Measurements from ENCODE around the gene PPHLN1.
"Not testable (repeated sequence)": the region's sequence is repeated elsewhere in the genome, so short reads cannot be mapped to it uniquely, and the experiment has no call there.

PPHLN1 gene

DNA sequence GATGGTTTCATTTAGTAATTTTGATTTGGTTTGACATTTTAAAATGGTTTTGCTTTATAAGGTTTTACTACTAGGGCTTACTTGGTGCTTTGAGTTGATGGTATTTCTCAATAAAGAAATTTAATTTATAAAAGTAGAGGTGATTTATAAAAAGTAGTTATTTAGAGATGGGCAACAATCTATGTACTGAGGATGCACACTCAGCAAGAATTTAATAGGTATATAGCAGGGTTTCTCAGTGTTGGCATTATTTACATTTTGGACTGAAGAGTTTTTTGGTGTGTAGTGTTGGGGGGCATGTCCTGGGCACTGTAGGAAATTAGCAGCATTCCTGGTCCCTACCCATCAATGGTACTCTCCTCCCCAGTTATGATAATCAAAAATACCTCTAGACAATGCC lies 47.7 kb downstream of the PPHLN1 start:
- Histone ChIP-seq H3K36me3 (ENCODE audit: insufficient read depth, low read length) (peaks cover 22% of the 10 kb centered on the region), H3K27ac (ENCODE audit: low read depth, low read length) (no peak overlapping the region), H3K9me3 (ENCODE audit: insufficient read depth, low read depth, low read length) (no peaks in the 10 kb centered on the region), H3K9ac (ENCODE audit: low read depth, low read length) (no peak overlapping the region), H3K27me3 (ENCODE audit: insufficient read depth, low read length) (no peaks in the 10 kb centered on the region), H3K4me1 (ENCODE audit: insufficient read depth, low read length) (peaks cover 20% of the 10 kb centered on the region), H3K4me3 (ENCODE audit: low read length) (no peak overlapping the region)

DNA sequence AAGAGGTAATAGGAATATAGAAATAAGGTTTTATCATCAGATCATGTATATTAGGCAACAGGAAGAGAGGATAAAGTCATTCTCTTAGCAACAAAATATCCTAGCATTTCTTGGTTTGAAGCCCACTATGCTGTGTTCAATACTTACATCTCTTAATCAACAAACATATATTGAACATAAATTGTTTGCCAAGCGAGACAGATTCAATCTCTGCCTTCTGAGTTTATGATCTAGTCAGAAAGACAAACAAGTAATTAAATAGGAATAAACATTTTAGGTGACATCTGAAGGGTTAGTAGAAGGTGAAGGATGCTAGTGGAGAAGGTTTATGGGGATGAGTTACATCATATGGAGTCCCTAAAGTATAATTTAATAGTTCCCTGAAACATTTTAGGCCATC lies 54.8 kb downstream of the PPHLN1 start:
- H3K27me3 ChIP-seq (ENCODE audit: insufficient read depth, low read length), result no peaks in the 10 kb centered on the region
- no peak overlapping the region for H3K9ac ChIP-seq (ENCODE audit: low read depth, low read length)
- no peak overlapping the region for H3K4me3 ChIP-seq (ENCODE audit: low read length)
- 100% methylated on average over 1 of the region's 1 CpG for WGBS
- H3K27ac ChIP-seq (ENCODE audit: low read depth, low read length), result no peak overlapping the region
- peaks cover 27% of the 10 kb centered on the region for H3K4me1 ChIP-seq (ENCODE audit: insufficient read depth, low read length)
- peaks cover 14% of the 10 kb centered on the region for H3K36me3 ChIP-seq (ENCODE audit: insufficient read depth, low read length)
- no peaks in the 10 kb centered on the region for H3K9me3 ChIP-seq (ENCODE audit: insufficient read depth, low read depth, low read length)

DNA sequence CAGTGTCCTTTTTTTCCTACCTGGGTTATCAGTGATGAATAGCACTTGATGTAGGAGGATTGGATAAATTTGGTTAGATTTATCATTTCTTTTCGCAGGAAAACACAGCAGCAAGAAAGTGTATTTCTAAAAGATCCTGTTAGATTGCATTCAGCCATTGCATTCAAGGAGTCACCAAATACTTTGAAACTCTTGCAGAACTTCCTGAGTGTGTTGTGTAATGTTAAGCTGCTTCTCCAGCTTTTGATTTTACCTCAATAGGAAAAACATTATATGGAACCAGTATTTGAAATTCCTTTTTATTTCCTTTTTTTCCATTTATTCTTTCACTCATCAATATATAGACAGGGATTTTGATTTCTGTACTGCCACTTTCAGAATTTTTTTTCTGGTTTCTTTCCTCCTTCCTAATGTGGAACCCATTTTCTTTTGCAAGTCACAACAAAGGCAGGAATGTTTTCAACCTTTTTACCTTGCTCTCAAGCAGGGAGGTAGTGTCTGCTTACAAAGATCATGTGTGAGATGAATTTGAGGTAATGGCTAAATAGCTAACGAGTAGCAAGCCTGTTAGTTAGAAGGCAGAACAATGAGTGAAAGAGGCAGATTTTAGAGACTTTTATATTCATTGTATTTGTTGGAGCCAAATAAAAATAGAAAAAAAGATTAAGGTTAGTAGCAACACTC lies 56.2 kb downstream of the PPHLN1 start:
- Histone ChIP-seq H3K27ac (ENCODE audit: low read depth, low read length) (peak overlapping the region; percentile 31), H3K4me3 (ENCODE audit: low read length) (no peak overlapping the region), H3K9me3 (ENCODE audit: insufficient read depth, low read depth, low read length) (no peaks in the 10 kb centered on the region), H3K36me3 (ENCODE audit: insufficient read depth, low read length) (peaks cover 7% of the 10 kb centered on the region; the same call in 1 of the 2 replicates), H3K9ac (ENCODE audit: low read depth, low read length) (no peak overlapping the region), H3K4me1 (ENCODE audit: insufficient read depth, low read length) (peaks cover 27% of the 10 kb centered on the region), H3K27me3 (ENCODE audit: insufficient read depth, low read length) (no peaks in the 10 kb centered on the region)
- 86% methylated on average over 2 of the region's 2 CpGs for WGBS

DNA sequence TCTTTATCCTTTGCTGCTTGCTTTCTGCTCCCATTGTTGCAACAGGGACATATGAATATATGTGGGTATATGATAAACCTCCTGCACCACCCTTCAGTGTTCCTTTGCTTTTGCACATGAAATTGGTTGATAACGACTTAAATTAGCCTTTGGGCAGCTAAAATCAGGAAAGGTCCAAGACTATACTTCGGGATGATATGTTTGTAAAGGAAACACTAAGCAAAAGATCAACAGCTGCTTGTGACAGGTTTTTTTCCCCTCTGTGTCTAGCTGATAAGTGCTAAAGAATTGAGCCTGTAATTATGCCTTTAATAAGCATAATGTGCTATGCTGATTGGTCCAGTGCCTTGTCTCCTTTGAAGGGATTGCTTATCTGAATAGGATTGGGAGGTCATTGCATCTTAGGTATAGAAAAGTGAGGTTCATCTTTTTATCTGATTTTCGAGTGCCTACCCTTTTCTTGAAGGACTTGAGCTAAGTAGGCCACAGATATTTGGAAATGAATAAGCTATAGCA lies 59.4 kb downstream of the PPHLN1 start:
- Histone ChIP-seq H3K36me3 (ENCODE audit: insufficient read depth, low read length) (peaks cover 30% of the 10 kb centered on the region; the same call in 1 of the 2 replicates), H3K9me3 (ENCODE audit: insufficient read depth, low read depth, low read length) (no peaks in the 10 kb centered on the region), H3K9ac (ENCODE audit: low read depth, low read length) (no peak overlapping the region), H3K4me1 (ENCODE audit: insufficient read depth, low read length) (peaks cover 27% of the 10 kb centered on the region), H3K4me3 (ENCODE audit: low read length) (no peak overlapping the region), H3K27ac (ENCODE audit: low read depth, low read length) (no peak overlapping the region), H3K27me3 (ENCODE audit: insufficient read depth, low read length) (no peaks in the 10 kb centered on the region)
- 94% methylated on average over 3 of the region's 3 CpGs for WGBS

DNA sequence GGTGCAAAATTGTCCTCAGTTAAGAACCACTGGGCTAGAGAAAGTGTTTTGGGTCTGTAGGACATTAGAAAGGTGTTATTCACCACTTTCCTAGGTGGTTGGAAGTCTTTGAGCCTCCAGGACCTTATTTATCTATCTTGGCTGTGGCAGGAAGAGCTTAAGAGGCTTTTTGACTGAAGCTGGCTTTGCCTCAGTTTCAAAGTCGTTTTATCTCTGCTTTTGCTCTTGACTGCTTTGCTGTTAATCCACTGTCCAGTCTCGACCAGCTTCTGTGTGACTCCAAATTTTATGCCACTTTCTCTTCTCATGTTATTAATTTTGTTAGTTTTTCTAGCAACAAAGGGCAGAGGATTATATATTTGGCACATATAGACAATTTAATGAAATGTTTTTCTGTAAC lies 60.3 kb downstream of the PPHLN1 start:
- Histone ChIP-seq H3K27ac (ENCODE audit: low read depth, low read length) (no peak overlapping the region), H3K9me3 (ENCODE audit: insufficient read depth, low read depth, low read length) (no peaks in the 10 kb centered on the region), H3K9ac (ENCODE audit: low read depth, low read length) (no peak overlapping the region), H3K27me3 (ENCODE audit: insufficient read depth, low read length) (no peaks in the 10 kb centered on the region), H3K4me3 (ENCODE audit: low read length) (no peak overlapping the region), H3K4me1 (ENCODE audit: insufficient read depth, low read length) (peaks cover 19% of the 10 kb centered on the region), H3K36me3 (ENCODE audit: insufficient read depth, low read length) (peaks cover 32% of the 10 kb centered on the region; the same call in 1 of the 2 replicates)
- 83% methylated on average over 2 of the region's 2 CpGs for WGBS

DNA sequence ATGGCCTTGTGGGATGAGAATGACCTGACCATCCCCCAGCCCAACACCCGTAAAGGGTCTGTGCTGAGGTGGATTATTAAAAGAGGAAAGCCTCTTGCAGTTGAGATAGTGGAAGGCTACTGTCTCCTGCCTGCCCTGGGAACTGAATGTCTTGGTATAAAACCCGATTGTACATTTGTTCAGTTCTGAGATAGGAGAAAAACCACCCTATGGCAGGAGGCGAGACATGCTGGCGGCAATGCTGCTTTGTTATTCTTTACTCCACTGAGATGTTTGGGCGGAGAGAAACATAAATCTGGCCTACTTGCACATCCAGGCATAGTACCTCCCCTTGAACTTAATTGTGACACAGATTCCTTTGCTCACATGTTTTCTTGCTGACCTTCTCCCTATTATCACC lies 62.1 kb downstream of the PPHLN1 start:
- H3K27ac ChIP-seq (ENCODE audit: low read depth, low read length); H3K4me3 ChIP-seq (ENCODE audit: low read length); H3K27me3 ChIP-seq (ENCODE audit: insufficient read depth, low read length); H3K9me3 ChIP-seq (ENCODE audit: insufficient read depth, low read depth, low read length); H3K4me1 ChIP-seq (ENCODE audit: insufficient read depth, low read length); H3K9ac ChIP-seq (ENCODE audit: low read depth, low read length): not testable (repeated sequence)
- WGBS, result 98% methylated on average over 5 of the region's 5 CpGs
- H3K36me3 ChIP-seq (ENCODE audit: insufficient read depth, low read length), result peaks cover 35% of the 10 kb centered on the region

DNA sequence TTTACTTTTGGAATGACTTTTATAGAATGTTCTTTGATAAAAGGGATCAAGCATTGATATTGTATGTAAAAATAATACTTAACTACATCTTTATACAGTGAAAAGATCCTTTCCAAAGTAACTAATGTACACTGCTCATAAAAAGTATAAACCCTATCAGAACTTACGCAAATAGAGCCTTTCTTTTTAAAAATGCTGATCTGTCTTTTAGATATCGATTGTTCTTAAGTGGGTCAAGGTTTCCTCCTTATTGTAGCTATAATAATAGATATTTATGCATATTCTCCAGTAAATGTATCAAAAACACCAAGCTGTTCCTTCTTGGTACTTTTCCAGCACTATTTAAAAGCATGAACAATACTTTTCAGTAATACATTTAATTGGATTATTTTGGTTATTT lies 68.5 kb downstream of the PPHLN1 start:
- Histone ChIP-seq H3K36me3 (ENCODE audit: insufficient read depth, low read length) (peaks cover 49% of the 10 kb centered on the region), H3K27me3 (ENCODE audit: insufficient read depth, low read length) (no peaks in the 10 kb centered on the region), H3K9me3 (ENCODE audit: insufficient read depth, low read depth, low read length) (no peaks in the 10 kb centered on the region), H3K4me1 (ENCODE audit: insufficient read depth, low read length) (no peaks in the 10 kb centered on the region), H3K4me3 (ENCODE audit: low read length) (no peak overlapping the region), H3K9ac (ENCODE audit: low read depth, low read length) (no peak overlapping the region), H3K27ac (ENCODE audit: low read depth, low read length) (no peak overlapping the region)
- WGBS, result 100% methylated on average over 1 of the region's 2 CpGs

DNA sequence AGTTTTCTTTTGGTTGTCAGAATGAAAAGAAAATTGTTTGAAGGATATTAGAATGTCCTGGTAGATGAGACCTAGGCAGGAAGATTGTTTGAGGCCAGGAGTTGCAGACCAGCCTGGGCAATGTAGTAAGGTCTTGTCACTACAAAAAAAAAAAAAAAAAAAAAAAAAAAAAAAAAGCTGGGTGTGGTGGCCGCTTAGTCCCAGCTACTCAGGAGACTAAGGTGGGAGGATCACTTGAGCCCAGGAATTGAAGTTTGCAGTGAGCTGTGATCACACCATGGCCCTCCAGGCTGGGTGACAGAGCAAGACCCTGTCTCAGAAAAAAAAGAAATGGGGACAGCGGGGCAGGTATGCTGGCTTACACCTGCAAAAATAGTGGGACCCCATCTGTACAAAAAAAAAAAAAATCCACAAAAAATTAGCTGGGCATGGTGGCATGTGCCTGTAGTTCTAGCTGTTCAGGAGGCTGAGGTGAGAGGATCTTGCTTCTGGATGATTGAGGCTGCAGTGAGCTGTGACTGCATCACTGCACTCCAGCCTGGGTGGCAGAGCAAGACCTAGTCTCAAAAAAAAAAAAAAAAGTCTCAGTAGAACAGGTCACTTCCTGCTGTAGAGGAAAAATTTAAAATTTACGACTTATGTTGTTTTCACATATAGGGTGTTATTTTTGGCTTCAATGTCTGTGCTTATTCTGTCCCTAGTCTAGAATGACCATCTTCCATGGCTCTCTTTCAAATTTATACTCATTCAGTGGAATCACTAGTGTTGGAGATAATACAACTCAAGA lies 70.7 kb downstream of the PPHLN1 start:
- H3K27ac ChIP-seq (ENCODE audit: low read depth, low read length), result no peak overlapping the region
- H3K27me3 ChIP-seq (ENCODE audit: insufficient read depth, low read length), result no peaks in the 10 kb centered on the region
- peaks cover 58% of the 10 kb centered on the region for H3K36me3 ChIP-seq (ENCODE audit: insufficient read depth, low read length)

DNA sequence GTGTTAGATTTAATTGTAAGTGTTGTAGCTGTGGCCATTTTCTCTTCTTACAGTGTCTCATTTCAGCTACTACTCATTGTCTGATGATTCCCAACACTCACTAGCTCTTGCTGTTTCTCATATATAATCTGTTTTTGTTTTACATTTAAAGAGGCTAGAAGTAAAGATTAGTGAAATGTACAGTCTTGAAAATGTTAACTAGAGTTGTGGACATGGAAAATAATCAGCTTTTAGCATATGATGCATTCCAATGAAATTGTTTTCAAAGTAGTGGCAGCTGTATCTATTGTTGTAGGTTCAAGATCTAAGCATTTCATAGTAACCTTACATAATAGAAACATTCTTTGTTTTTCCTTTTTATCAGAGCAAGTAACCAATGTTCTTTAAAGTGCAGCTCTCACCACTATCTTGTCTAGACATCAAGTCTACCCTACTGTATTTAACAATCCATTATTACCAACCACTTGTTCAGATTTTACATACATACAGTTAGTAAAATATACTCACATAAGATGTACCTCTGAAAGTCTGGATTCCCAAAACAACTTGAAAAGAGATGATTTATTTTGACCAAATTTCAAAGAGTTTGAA lies 76.9 kb downstream of the PPHLN1 start:
- no peak overlapping the region for H3K9ac ChIP-seq (ENCODE audit: low read depth, low read length)
- no peaks in the 10 kb centered on the region for H3K4me1 ChIP-seq (ENCODE audit: insufficient read depth, low read length)
- peaks cover 52% of the 10 kb centered on the region for H3K36me3 ChIP-seq (ENCODE audit: insufficient read depth, low read length)
- H3K27me3 ChIP-seq (ENCODE audit: insufficient read depth, low read length), result no peaks in the 10 kb centered on the region
- 0 out of 2 replicates have a peak, but pooled peaks cover 4% of the 10 kb centered on the region for H3K9me3 ChIP-seq (ENCODE audit: insufficient read depth, low read depth, low read length)
- H3K27ac ChIP-seq (ENCODE audit: low read depth, low read length), result no peak overlapping the region
- no peak overlapping the region for H3K4me3 ChIP-seq (ENCODE audit: low read length)

More for the DNA sequence above, 70.7 kb downstream of the PPHLN1 start:
- Histone ChIP-seq H3K9ac (ENCODE audit: low read depth, low read length) (no peak overlapping the region), H3K4me1 (ENCODE audit: insufficient read depth, low read length) (no peaks in the 10 kb centered on the region), H3K4me3 (ENCODE audit: low read length) (no peak overlapping the region), H3K9me3 (ENCODE audit: insufficient read depth, low read depth, low read length) (0 out of 2 replicates have a peak, but pooled peaks cover under 1% of the 10 kb centered on the region)
- 92% methylated on average over 3 of the region's 3 CpGs for WGBS

DNA sequence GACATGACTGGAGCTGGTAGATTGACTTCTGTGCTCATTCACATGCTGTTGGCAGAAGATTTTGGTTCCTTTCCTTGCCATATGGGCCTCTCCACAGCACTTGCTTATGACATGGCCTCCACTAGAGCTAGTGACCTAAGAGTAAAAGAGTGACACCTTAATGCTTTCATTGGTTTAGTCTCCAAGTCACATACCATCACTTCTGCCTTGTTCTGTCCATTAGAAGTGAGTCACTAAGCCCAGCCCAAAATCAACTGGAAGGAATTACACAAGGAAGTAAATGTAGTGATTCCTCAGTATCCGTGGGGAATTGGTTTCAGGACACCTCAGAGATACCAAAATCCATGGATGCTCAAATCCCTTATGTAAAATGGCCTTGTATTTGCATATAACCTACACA lies 81.3 kb downstream of the PPHLN1 start:
- H3K27ac ChIP-seq (ENCODE audit: low read depth, low read length), result no peak overlapping the region
- H3K36me3 ChIP-seq (ENCODE audit: insufficient read depth, low read length), result peaks cover 15% of the 10 kb centered on the region
- no peak overlapping the region for H3K4me3 ChIP-seq (ENCODE audit: low read length)
- H3K9ac ChIP-seq (ENCODE audit: low read depth, low read length), result no peak overlapping the region
- H3K27me3 ChIP-seq (ENCODE audit: insufficient read depth, low read length), result no peaks in the 10 kb centered on the region
- no peaks in the 10 kb centered on the region for H3K9me3 ChIP-seq (ENCODE audit: insufficient read depth, low read depth, low read length)
- 89% methylated on average over 1 of the region's 1 CpG for WGBS
- H3K4me1 ChIP-seq (ENCODE audit: insufficient read depth, low read length), result no peaks in the 10 kb centered on the region

DNA sequence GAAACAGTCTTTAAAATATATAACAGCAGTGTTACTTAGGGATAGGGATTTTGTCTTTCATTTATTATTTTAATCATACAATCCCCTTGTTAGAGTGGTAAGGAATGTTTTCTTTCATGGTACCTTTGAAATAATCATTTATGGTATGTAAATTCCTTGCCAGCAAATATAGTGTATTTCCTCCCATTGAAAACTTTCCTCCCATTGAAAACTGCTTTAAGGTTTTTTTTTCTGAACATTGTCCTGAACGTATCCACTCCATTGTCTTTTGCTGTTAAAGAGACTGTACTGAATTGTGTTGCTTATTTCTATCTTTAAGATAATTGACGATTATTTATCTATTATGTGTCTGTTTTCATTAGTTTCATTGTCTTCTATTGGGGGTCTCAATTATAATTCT lies 83.5 kb downstream of the PPHLN1 start:
- H3K4me1 ChIP-seq (ENCODE audit: insufficient read depth, low read length), result no peaks in the 10 kb centered on the region
- H3K27ac ChIP-seq (ENCODE audit: low read depth, low read length), result no peak overlapping the region
- H3K36me3 ChIP-seq (ENCODE audit: insufficient read depth, low read length), result peaks cover 4% of the 10 kb centered on the region; the same call in 1 of the 2 replicates
- no peak overlapping the region for H3K4me3 ChIP-seq (ENCODE audit: low read length)
- 100% methylated on average over 2 of the region's 2 CpGs for WGBS
- no peaks in the 10 kb centered on the region for H3K9me3 ChIP-seq (ENCODE audit: insufficient read depth, low read depth, low read length)
- no peaks in the 10 kb centered on the region for H3K27me3 ChIP-seq (ENCODE audit: insufficient read depth, low read length)
- H3K9ac ChIP-seq (ENCODE audit: low read depth, low read length), result no peak overlapping the region
